Measurements from ENCODE around the gene CDC14B. TPM values are rescaled to one million over a fixed set of nuclear protein-coding genes. Genes with fewer than 3 reads are reported as not detected.
A peak's percentile ranks its signal among the peaks of the same experiment; 100 is the strongest.

CDC14B gene
- total RNA-seq, 6 donors from 2014 or later: 6.0 to 28.5 (median 12.7) TPM

GRCh38 chr9:96532173-96532572 is 87.5 kb downstream of the CDC14B start:
- ATAC-seq (ENCODE audit: low FRiP score in 2 of 2) (no peak), DNase-seq (no peak)
- TF ChIP-seq EP300 (IDR thresholded peaks at IDR 0.05): no peak
- TF ChIP-seq POLR2AphosphoS5 (IDR thresholded peaks at IDR 0.05): no peak
- no peak for TF ChIP-seq CTCF (IDR thresholded peaks at IDR 0.05)
- TF ChIP-seq POLR2A (IDR thresholded peaks at IDR 0.05): no peak
- Histone ChIP-seq H3K36me3 (peaks cover 0 to 18% (median 0%) of the 10 kb centered on the region in 4 donors), H3K9me3 (no peaks in the 10 kb centered on the region), H3K27me3 (no peaks in the 10 kb centered on the region), H3K4me3 (no peak overlapping the region), H3K4me1 (no peaks in the 10 kb centered on the region), H3K27ac (no peak overlapping the region)

GRCh38 chr9:96524764-96525163 is 94.9 kb downstream of the CDC14B start:
- no peaks in the 10 kb centered on the region for H3K9me3 ChIP-seq
- TF ChIP-seq POLR2AphosphoS5 (IDR thresholded peaks at IDR 0.05) (no peak), EP300 (IDR thresholded peaks at IDR 0.05) (no peak), POLR2A (IDR thresholded peaks at IDR 0.05) (no peak)
- H3K27me3 ChIP-seq: no peaks in the 10 kb centered on the region
- no peak overlapping the region for H3K4me3 ChIP-seq
- no peak for DNase-seq
- H3K36me3 ChIP-seq: peaks cover 0 to 4% (median 0%) of the 10 kb centered on the region in 4 donors
- WGBS, 2 donors: 64 to 82% methylated on average over 2 of the region's 2 CpGs
- no peak for ATAC-seq (ENCODE audit: low FRiP score in 2 of 2)
- H3K4me1 ChIP-seq: no peaks in the 10 kb centered on the region
- no peak overlapping the region for H3K27ac ChIP-seq

- ATAC-seq (ENCODE audit: low FRiP score in 2 of 2) (no peak), DNase-seq (no peak)
- 92 to 95% methylated on average over 7 of the region's 7 CpGs for WGBS, 2 donors
- H3K27me3 ChIP-seq: no peaks in the 10 kb centered on the region
- peaks cover 0 to 4% (median 0%) of the 10 kb centered on the region in 4 donors for H3K36me3 ChIP-seq
- H3K4me1 ChIP-seq: no peaks in the 10 kb centered on the region
- H3K4me3 ChIP-seq: no peak overlapping the region
- no peak for TF ChIP-seq EP300 (IDR thresholded peaks at IDR 0.05)
- H3K9me3 ChIP-seq: no peaks in the 10 kb centered on the region
- no peak overlapping the region for H3K27ac ChIP-seq
Observed at GRCh38 chr9:96524045-96524444, 95.6 kb downstream of the CDC14B start.

GRCh38 chr9:96523374-96523773 is 96.3 kb downstream of the CDC14B start:
- H3K4me3 ChIP-seq: no peak overlapping the region
- no peaks in the 10 kb centered on the region for H3K4me1 ChIP-seq
- H3K27me3 ChIP-seq: no peaks in the 10 kb centered on the region
- peaks cover 0 to 4% (median 0%) of the 10 kb centered on the region in 4 donors for H3K36me3 ChIP-seq
- TF ChIP-seq POLR2AphosphoS5 (IDR thresholded peaks at IDR 0.05): no peak
- no peak for TF ChIP-seq EP300 (IDR thresholded peaks at IDR 0.05)
- no peak for TF ChIP-seq CTCF (IDR thresholded peaks at IDR 0.05)
- no peak for TF ChIP-seq POLR2A (IDR thresholded peaks at IDR 0.05)
- ATAC-seq (ENCODE audit: low FRiP score in 2 of 2) (peak; percentile 53 to 79), DNase-seq (no peak)
- no peaks in the 10 kb centered on the region for H3K9me3 ChIP-seq
- WGBS, 2 donors: 84 to 91% methylated on average over 6 to 7 of the region's 7 CpGs
- H3K27ac ChIP-seq: peak overlapping the region in 1 of 4 donors; percentile 4

GRCh38 chr9:96522366-96522765 is 97.3 kb downstream of the CDC14B start:
- Histone ChIP-seq H3K36me3 (peaks cover 0 to 4% (median 0%) of the 10 kb centered on the region in 4 donors), H3K27ac (no peak overlapping the region), H3K4me1 (no peaks in the 10 kb centered on the region), H3K4me3 (no peak overlapping the region), H3K27me3 (no peaks in the 10 kb centered on the region), H3K9me3 (no peaks in the 10 kb centered on the region)
- TF ChIP-seq POLR2A (IDR thresholded peaks at IDR 0.05): no peak
- no peak for TF ChIP-seq EP300 (IDR thresholded peaks at IDR 0.05)
- no peak for TF ChIP-seq CTCF (IDR thresholded peaks at IDR 0.05)
- TF ChIP-seq POLR2AphosphoS5 (IDR thresholded peaks at IDR 0.05): no peak
- WGBS, 2 donors: 40 to 50% methylated on average over 4 of the region's 4 CpGs
- DNase-seq (no peak), ATAC-seq (ENCODE audit: low FRiP score in 2 of 2) (no peak)

- no peaks in the 10 kb centered on the region for H3K9me3 ChIP-seq
- no peak for DNase-seq
- H3K4me3 ChIP-seq: no peak overlapping the region
- H3K36me3 ChIP-seq: peaks cover 0 to 4% (median 0%) of the 10 kb centered on the region in 4 donors
- no peaks in the 10 kb centered on the region for H3K27me3 ChIP-seq
- 82 to 87% methylated on average over 2 of the region's 2 CpGs for WGBS, 2 donors
- no peak for ATAC-seq (ENCODE audit: low FRiP score in 2 of 2)
- no peak for TF ChIP-seq CTCF (IDR thresholded peaks at IDR 0.05)
- TF ChIP-seq EP300 (IDR thresholded peaks at IDR 0.05): no peak
- no peak for TF ChIP-seq POLR2A (IDR thresholded peaks at IDR 0.05)
- no peak for TF ChIP-seq POLR2AphosphoS5 (IDR thresholded peaks at IDR 0.05)
- peaks cover 0 to 7% (median 2%) of the 10 kb centered on the region in 4 donors for H3K4me1 ChIP-seq
- no peak overlapping the region for H3K27ac ChIP-seq
Observed at GRCh38 chr9:96519787-96520186, 99.9 kb downstream of the CDC14B start.

All from upper lobe of left lung (tissue), 6 donors.